Activated naive CD4-positive, alpha-beta T cell treated with anti-CD3 and anti-CD28 coated beads, Interleukin-2, amount 50 U/mL, for 24 hours (primary cell): ENCODE results near the gene ITPR3.

ENCODE experiments used
- H3K27ac Mint-ChIP-seq: one replicate; pipeline ENCODE4 v1.8.0; 2021; ENCODE audit warnings: mild to moderate bottlenecking, mixed read lengths
- H3K27me3 Mint-ChIP-seq: one replicate; pipeline ENCODE4 v1.8.0; 2021; ENCODE audit warnings: mixed read lengths
- H3K36me3 Mint-ChIP-seq: one replicate; pipeline ENCODE4 v1.8.0; 2021; ENCODE audit warnings: mixed read lengths
- H3K4me1 Mint-ChIP-seq: one replicate; pipeline ENCODE4 v1.8.0; 2021; ENCODE audit warnings: mixed read lengths
- H3K4me3 Mint-ChIP-seq: one replicate; pipeline ENCODE4 v1.8.0; 2021; ENCODE audit warnings: mild to moderate bottlenecking, mixed read lengths
- H3K9me3 Mint-ChIP-seq: one replicate; pipeline ENCODE4 v1.8.0; 2021; ENCODE audit warnings: mixed read lengths

ITPR3 gene

GRCh38 chr6:33688006-33688405 is 66.9 kb downstream of the ITPR3 start:
- no peak overlapping the region for H3K4me3 Mint-ChIP-seq
- H3K27me3 Mint-ChIP-seq = no peaks in the 10 kb centered on the region
- H3K27ac Mint-ChIP-seq = no peak overlapping the region
- no peaks in the 10 kb centered on the region for H3K9me3 Mint-ChIP-seq
- H3K4me1 Mint-ChIP-seq = peaks cover 31% of the 10 kb centered on the region
- H3K36me3 Mint-ChIP-seq = peaks cover 11% of the 10 kb centered on the region

- peaks cover 31% of the 10 kb centered on the region for H3K4me1 Mint-ChIP-seq
- H3K36me3 Mint-ChIP-seq = peaks cover 10% of the 10 kb centered on the region
- no peak overlapping the region for H3K27ac Mint-ChIP-seq
- H3K27me3 Mint-ChIP-seq = no peaks in the 10 kb centered on the region
- H3K4me3 Mint-ChIP-seq = no peak overlapping the region
- H3K9me3 Mint-ChIP-seq = no peaks in the 10 kb centered on the region
Observed at GRCh38 chr6:33688451-33689147, 67.5 kb downstream of the ITPR3 start.

GRCh38 chr6:33689148-33689494 is 68.0 kb downstream of the ITPR3 start:
- Mint-ChIP-seq H3K4me3 (no peak overlapping the region), H3K9me3 (no peaks in the 10 kb centered on the region), H3K27me3 (no peaks in the 10 kb centered on the region), H3K27ac (no peak overlapping the region), H3K4me1 (peaks cover 32% of the 10 kb centered on the region), H3K36me3 (peaks cover 9% of the 10 kb centered on the region)

- Mint-ChIP-seq H3K36me3 (peaks cover 9% of the 10 kb centered on the region), H3K4me3 (no peak overlapping the region), H3K9me3 (no peaks in the 10 kb centered on the region), H3K4me1 (peaks cover 39% of the 10 kb centered on the region), H3K27ac (no peak overlapping the region), H3K27me3 (no peaks in the 10 kb centered on the region)
Observed at GRCh38 chr6:33689879-33690278, 68.8 kb downstream of the ITPR3 start.

- Mint-ChIP-seq H3K4me1 (peaks cover 48% of the 10 kb centered on the region), H3K27me3 (no peaks in the 10 kb centered on the region), H3K4me3 (no peak overlapping the region)
Observed at GRCh38 chr6:33690766-33691165, 69.6 kb downstream of the ITPR3 start.

GRCh38 chr6:33691456-33692077 is 70.4 kb downstream of the ITPR3 start:
- no peak overlapping the region for H3K4me3 Mint-ChIP-seq
- peaks cover 7% of the 10 kb centered on the region for H3K36me3 Mint-ChIP-seq
- H3K4me1 Mint-ChIP-seq = peaks cover 56% of the 10 kb centered on the region
- H3K9me3 Mint-ChIP-seq = no peaks in the 10 kb centered on the region
- H3K27ac Mint-ChIP-seq = no peak overlapping the region
- no peaks in the 10 kb centered on the region for H3K27me3 Mint-ChIP-seq

More at GRCh38 chr6:33690766-33691165, 69.6 kb downstream of the ITPR3 start:
- H3K9me3 Mint-ChIP-seq = no peaks in the 10 kb centered on the region
- H3K36me3 Mint-ChIP-seq = peaks cover 8% of the 10 kb centered on the region
- H3K27ac Mint-ChIP-seq = no peak overlapping the region

GRCh38 chr6:33692078-33692759 is 71.1 kb downstream of the ITPR3 start:
- Mint-ChIP-seq H3K36me3 (peaks cover 5% of the 10 kb centered on the region), H3K4me3 (peak overlapping the region; percentile 35), H3K4me1 (peaks cover 63% of the 10 kb centered on the region), H3K27ac (peak overlapping the region; percentile 75), H3K27me3 (no peaks in the 10 kb centered on the region), H3K9me3 (no peaks in the 10 kb centered on the region)

- Mint-ChIP-seq H3K27ac (peak overlapping the region; percentile 75), H3K4me1 (peaks cover 68% of the 10 kb centered on the region), H3K36me3 (peaks cover 7% of the 10 kb centered on the region), H3K9me3 (no peaks in the 10 kb centered on the region), H3K4me3 (peak overlapping the region; percentile 35), H3K27me3 (no peaks in the 10 kb centered on the region)
Observed at GRCh38 chr6:33692760-33693158, 71.6 kb downstream of the ITPR3 start.

- H3K4me1 Mint-ChIP-seq = peaks cover 72% of the 10 kb centered on the region
- H3K27me3 Mint-ChIP-seq = no peaks in the 10 kb centered on the region
- H3K9me3 Mint-ChIP-seq = no peaks in the 10 kb centered on the region
- no peak overlapping the region for H3K4me3 Mint-ChIP-seq
- H3K36me3 Mint-ChIP-seq = peaks cover 7% of the 10 kb centered on the region
- peak overlapping the region; percentile 80 for H3K27ac Mint-ChIP-seq
Observed at GRCh38 chr6:33693186-33694105, 72.3 kb downstream of the ITPR3 start.

GRCh38 chr6:33694401-33694931 is 73.3 kb downstream of the ITPR3 start:
- peaks cover 2% of the 10 kb centered on the region for H3K36me3 Mint-ChIP-seq
- H3K9me3 Mint-ChIP-seq = no peaks in the 10 kb centered on the region
- no peaks in the 10 kb centered on the region for H3K27me3 Mint-ChIP-seq
- H3K4me3 Mint-ChIP-seq = peak overlapping the region; percentile 67
- H3K4me1 Mint-ChIP-seq = peaks cover 73% of the 10 kb centered on the region
- H3K27ac Mint-ChIP-seq = peak overlapping the region; percentile 80

GRCh38 chr6:33694977-33695376 is 73.9 kb downstream of the ITPR3 start:
- Mint-ChIP-seq H3K27me3 (no peaks in the 10 kb centered on the region), H3K4me3 (peak overlapping the region; percentile 67), H3K9me3 (no peaks in the 10 kb centered on the region), H3K27ac (peak overlapping the region; percentile 80), H3K4me1 (peaks cover 74% of the 10 kb centered on the region), H3K36me3 (peaks cover 2% of the 10 kb centered on the region)

- no peaks in the 10 kb centered on the region for H3K9me3 Mint-ChIP-seq
- H3K27ac Mint-ChIP-seq = peak overlapping the region; percentile 80
- H3K27me3 Mint-ChIP-seq = no peaks in the 10 kb centered on the region
- peaks cover 4% of the 10 kb centered on the region for H3K36me3 Mint-ChIP-seq
- peaks cover 79% of the 10 kb centered on the region for H3K4me1 Mint-ChIP-seq
- H3K4me3 Mint-ChIP-seq = no peak overlapping the region
Observed at GRCh38 chr6:33695451-33695887, 74.3 kb downstream of the ITPR3 start.

GRCh38 chr6:33696076-33696475 is 75.0 kb downstream of the ITPR3 start:
- H3K4me3 Mint-ChIP-seq = no peak overlapping the region
- peaks cover 77% of the 10 kb centered on the region for H3K4me1 Mint-ChIP-seq
- H3K27me3 Mint-ChIP-seq = no peaks in the 10 kb centered on the region
- H3K27ac Mint-ChIP-seq = peak overlapping the region; percentile 91
- peaks cover 4% of the 10 kb centered on the region for H3K36me3 Mint-ChIP-seq
- H3K9me3 Mint-ChIP-seq = no peaks in the 10 kb centered on the region

GRCh38 chr6:33696548-33697518 is 75.7 kb downstream of the ITPR3 start:
- Mint-ChIP-seq H3K27me3 (no peaks in the 10 kb centered on the region), H3K4me1 (peaks cover 70% of the 10 kb centered on the region), H3K4me3 (peak overlapping the region; percentile 45), H3K36me3 (peaks cover 4% of the 10 kb centered on the region), H3K27ac (peak overlapping the region; percentile 91), H3K9me3 (no peaks in the 10 kb centered on the region)
